Adrenal gland (tissue), 5 donors: Measurements from ENCODE around the gene MAGOH.

ENCODE experiments used
- POLR2A ChIP-seq, 2 donors: fragments of 450-650 bp; IDR thresholded peaks; one replicate each; pipeline ENCODE4 v1.6.1; 2017; ENCODE audit warnings: antibody characterized with exemption in 2 of 2, mild to moderate bottlenecking in 2 of 2, moderate library complexity in 1 of 2
- TF ChIP-seq, protein P1 (sequence below), 6 experiments: fragments of 450-650 bp in 4 of 6; fragments of 200-600 bp in 2 of 6; sonication (generic) in 1 of 6; IDR thresholded peaks; 1 replicate in 5 of 6; 2 replicates in 1 of 6; pipeline versions ENCODE4 v1.5.1 to v1.8.0; 2016 to 2021; ENCODE audit warnings: antibody characterized with exemption in 6 of 6, mild to moderate bottlenecking in 2 of 6, moderate library complexity in 1 of 6
- donor health status: DM: no; HTN: no; CAD: no.

- TF ChIP-seq, protein P1, sequence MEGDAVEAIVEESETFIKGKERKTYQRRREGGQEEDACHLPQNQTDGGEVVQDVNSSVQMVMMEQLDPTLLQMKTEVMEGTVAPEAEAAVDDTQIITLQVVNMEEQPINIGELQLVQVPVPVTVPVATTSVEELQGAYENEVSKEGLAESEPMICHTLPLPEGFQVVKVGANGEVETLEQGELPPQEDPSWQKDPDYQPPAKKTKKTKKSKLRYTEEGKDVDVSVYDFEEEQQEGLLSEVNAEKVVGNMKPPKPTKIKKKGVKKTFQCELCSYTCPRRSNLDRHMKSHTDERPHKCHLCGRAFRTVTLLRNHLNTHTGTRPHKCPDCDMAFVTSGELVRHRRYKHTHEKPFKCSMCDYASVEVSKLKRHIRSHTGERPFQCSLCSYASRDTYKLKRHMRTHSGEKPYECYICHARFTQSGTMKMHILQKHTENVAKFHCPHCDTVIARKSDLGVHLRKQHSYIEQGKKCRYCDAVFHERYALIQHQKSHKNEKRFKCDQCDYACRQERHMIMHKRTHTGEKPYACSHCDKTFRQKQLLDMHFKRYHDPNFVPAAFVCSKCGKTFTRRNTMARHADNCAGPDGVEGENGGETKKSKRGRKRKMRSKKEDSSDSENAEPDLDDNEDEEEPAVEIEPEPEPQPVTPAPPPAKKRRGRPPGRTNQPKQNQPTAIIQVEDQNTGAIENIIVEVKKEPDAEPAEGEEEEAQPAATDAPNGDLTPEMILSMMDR (IDR thresholded peaks at IDR 0.05), result no peak
- TF ChIP-seq POLR2A (IDR thresholded peaks at IDR 0.05), result no peak
Observed at GRCh38 chr1:53258216-53258615, 19.9 kb upstream of the MAGOH start.
